OCI-LY1 (cell line): ENCODE measurements around the gene OR4F6.

Experiments used
- CTCF ChIP-seq: fragments of 200-600 bp; sonication (generic), shearing (Covaris generic); IDR thresholded peaks from 2 replicates; pipeline ENCODE4 v1.5.1; 2017; ENCODE audit warnings: mild to moderate bottlenecking, antibody characterized with exemption, low read length, moderate library complexity, mixed read lengths
- EZH2 ChIP-seq: fragments of 200-600 bp; sonication (generic), shearing (Covaris generic); IDR thresholded peaks from 2 replicates; pipeline ENCODE4 v1.8.0; 2017; ENCODE audit warnings: borderline replicate concordance, mixed run types, mild to moderate bottlenecking, antibody characterized with exemption, low read length, moderate library complexity, mixed read lengths

- TF ChIP-seq CTCF (peak; percentile 52), EZH2 (no peak)
Observed at GRCh38 chr15:101773496-101774100, 29.7 kb upstream of the OR4F6 start.
